Globus pallidus (tissue), 1 donor: ENCODE measurements around the gene HMG20B.
"Not testable (repeated sequence)": the region's sequence is repeated elsewhere in the genome, so short reads cannot be mapped to it uniquely, and the experiment has no call there.

Experiments
- DNase-seq: peaks from one replicate; pipeline ENCODE4 v3.0.0-alpha.2; 2015; ENCODE audit warnings: low spot score

HMG20B gene

DNA sequence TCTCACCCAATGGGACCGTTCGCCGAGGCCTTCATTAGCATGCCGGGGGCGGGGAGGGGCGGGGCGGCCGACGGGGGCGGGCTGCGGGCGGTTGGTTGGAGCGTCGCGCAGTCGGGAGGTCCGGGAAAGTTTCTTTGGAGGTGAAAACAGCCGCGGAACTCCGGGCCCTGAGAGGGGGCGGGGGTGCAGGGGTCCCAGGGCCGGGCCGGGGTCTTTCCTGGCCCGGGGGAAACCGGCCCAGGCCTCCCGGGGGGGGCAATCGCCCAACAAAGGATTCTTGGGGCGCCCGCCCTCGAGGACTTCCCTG lies at the start of gene HMG20B:
Gene HMG20B, plus strand, starts transcription at position 90 of the 307 bp plus-strand sequence. CDS start 366 bp downstream, outside the sequence.
- DNase-seq, result no peak

DNA sequence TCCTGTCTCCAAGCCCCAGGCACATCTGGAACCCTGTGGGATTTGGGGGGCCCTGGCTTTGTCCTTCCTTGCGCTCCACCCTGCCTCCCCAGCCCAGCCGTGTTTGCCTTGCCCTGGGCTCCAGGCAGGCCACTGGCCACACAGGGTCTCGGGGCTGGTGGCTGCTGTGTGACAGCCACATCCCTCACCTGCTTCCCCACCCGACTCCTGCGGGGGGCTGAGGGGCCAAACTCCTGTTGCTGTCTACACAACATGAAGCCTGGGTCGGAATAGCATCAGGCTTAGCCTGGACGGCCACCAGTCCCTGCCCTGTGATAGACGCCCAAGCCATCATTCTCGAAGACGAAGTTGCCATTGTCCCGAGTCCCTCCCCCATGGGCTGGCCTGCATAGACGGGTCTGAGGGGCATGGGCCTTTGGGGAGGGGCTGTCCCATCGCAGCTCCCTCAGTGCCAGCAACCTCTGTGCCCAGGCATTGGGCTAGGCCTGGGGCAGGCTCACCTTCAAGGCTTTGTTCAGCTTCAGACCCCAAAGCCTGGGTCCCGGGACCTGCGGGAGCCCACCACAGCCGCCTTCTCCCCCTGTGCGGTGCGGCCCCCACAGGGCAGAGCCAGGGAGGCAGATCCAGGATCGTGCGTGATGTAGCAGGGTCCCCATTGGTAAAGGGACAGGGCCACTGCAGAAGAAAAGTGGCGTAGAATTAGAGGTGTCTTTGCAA lies 49.2 kb upstream of the HMG20B start:
- no peak for DNase-seq

DNA sequence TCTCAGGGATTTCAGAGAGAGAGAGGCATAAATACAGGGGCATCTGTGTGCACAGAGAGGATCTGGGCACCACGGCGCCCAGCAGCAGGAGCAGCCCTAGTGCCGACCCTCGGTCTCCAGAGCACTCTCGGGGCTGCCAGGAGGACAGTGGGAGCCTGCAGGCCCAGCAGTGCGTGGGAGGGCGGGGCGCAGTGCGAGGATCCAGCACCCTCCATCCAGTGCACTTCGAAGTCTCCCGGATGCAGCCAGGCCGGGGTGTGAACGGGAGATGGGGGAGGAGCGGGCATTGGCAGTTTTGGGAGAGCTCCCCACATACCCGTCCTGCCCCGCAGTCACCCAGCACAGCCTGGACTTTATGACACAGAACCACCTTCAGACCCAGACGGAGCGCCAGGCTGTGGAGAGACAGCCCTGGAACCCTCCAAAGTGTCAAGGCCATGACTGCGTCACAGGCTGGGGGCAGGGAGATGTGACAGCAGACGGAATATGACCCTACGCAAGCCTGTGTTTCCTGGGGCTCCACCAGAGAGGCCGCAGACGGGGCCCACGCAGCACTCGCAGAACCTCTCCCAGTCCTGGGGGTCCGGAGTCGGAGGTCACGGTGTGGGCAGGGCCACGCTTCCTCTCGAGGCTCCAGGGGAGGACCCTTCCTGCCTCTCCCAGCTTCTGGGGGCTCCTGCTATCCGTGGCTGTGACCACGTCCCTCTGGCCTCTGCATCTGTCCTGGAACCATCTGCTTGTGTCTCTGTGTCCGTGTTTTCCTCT lies 48.5 kb upstream of the HMG20B start:
- no peak for DNase-seq

DNA sequence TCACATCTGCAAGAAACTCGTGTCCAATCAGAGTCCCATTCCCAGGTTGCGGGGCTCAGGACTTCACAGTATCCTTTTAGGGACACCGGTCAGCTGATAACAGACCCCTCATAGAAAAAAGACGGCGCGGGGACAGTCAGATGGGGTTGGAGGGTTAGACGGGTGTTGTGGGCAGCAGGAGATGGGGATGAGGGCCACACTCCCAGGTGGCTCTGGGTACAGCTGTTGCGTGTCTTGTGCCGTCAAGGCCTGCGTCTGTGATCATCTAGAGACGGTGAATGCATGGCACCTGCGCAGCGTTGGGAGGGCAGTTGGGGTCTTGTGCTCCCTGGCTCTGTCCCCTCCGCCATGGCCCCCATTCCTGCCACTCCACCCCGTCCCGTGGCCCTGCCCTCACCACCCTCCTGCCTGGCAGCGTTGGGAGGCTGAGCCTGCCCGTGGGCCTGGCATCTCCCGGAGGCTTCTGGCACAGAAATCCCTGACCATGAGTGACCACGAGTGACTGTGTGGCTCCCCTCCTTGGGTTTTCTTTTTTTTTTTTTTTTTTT lies 47.8 kb upstream of the HMG20B start:
- no peak for DNase-seq

DNA sequence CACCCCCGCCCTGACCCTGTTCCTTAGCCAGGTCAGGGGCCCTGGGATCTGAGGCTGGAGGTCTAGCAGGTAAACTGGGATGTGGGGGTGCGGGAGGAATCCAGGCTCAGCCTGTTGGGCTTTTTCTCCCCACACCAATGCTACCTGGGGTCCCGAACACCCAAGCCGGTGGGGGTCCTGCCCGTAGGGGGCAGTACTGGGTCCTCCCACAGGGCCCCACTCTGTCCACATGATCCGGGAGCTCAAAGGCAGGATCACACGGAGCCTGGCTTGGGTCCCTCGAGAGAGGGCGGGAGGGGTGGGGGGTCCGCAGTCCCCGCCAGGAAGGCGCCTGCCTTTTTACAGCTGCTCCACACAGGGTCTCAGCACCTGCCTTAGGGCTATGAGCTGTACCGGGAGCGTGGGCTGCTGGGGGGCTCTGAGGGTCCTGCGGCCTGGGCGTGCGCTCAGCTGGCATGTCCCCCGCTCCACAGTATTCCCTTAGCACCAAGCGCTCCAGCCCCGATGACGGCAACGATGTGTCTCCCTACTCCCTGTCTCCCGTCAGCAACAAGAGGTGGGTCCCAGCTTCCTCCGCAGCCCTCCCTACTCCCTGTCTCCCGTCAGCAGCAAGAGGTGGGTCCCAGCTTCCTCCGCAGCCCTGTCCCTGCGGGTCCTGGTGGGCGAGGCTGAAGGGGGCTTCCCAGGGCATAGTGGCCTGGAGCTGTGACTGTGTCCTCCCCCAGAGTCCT lies 46.1 kb upstream of the HMG20B start:
- DNase-seq, result no peak

DNA sequence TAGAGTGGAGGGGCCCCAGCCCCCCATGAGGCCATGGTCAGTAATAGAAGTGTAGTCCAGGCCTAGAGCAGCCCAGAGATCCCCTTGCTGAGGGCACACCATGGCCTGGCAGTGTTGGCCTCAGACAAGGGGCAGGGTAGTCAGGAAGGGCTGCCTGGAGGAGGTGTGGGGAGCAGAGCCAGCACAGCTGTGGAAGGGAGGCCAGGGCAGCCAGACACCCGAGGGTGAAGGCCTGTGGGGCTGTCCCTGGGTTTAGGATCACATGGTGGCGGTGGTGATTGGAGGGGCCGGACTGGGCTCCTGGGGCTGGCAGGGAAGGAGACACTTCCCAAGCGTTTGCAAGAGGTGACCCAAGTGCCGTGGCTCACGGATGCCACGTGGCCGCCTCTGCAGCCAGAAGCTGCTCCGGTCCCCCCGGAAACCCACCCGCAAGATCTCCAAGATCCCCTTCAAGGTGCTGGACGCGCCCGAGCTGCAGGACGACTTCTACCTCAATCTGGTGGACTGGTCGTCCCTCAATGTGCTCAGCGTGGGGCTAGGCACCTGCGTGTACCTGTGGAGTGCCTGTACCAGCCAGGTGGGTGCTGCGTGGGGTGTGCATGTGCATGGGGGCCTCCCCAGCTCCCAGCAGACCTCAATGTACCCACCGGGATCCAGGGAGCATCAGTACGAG lies 45.4 kb upstream of the HMG20B start:
- DNase-seq, result no peak

DNA sequence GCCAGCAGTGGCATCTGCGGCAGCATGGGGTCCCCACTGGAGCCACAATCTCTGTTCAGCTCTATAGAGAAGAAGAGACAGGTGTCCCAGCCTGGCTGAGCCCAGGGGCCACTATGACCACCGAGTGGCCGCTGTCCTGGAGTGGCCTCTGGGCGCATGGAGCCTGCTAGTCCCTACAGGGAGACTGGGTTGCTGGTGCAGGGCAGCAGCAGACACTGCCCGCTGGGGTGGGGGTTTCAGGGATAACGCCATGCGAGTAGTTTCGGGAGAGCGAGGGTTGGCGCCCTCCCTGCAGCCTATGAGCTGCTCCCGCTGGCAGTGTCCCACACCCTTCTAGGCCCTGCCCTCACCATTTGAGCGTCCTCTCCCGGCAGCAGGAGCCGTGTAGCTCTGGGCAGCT lies 44.7 kb upstream of the HMG20B start:
- DNase-seq, result no peak

DNA sequence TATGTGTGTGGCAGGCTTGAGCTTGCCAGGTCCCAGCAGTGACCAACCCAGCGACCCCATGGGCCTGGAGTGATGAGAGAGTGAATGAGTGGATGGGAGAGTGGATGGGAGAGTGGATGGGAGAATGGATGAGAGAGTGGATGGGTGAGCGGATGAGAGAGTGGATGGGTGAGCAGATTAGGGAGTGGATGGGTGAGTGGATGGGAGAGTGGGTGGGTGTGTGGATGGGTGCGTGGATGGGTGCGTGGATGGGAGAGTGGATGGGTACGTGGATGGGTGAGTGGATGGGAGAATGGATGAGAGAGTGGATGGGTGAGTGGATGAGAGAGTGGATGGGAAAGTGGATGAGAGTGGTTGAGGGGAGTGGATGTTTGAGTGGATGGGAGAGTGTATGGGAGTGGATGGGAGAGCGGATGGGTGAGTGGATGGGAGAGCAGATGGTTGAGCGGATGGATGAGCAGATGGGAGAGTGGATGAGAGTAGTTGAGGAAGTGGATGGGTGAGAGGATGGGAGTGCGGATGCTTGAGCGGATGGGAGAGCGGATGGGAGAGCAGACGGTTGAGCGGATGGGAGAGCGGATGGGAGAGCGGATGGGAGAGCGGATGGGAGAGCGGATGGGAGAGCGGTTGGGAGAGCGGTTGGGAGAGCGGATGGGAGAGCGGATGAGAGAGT lies 44.1 kb upstream of the HMG20B start:
- DNase-seq, result no peak

DNA sequence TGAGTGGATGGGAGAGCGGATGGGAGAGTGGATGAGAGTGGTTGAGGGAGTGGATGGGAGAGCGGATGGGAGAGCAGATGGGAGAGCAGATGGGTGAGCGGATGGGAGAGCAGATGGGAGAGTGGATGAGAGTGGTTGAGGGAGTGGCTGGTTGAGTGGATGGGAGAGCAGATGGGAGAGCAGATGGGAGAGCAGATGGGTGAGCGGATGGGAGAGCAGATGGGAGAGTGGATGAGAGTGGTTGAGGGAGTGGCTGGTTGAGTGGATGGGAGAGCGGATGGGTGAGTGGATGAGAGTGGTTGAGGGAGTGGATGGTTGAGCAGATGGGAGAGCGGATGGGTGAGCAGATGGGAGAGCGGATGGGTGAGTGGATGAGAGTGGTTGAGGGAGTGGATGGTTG lies 43.4 kb upstream of the HMG20B start:
- not testable (repeated sequence) for DNase-seq

DNA sequence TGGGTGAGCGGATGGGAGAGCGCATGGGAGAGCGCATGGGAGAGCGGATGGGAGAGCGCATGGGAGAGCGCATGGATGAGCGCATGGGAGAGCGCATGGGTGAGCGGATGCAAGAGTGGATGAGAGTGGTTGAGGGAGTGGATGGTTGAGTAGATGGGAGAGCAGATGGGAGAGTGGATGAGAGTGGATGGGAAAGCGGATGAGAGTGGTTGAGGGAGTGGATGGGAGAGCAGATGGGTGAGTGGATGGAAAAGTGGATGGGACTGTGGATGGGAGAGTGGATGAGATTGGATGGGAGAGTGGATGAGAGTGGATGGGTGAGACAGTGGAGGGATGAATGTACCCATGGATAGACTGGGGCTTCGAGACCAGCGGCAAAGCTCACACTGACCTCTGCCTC lies 42.4 kb upstream of the HMG20B start:
- no peak for DNase-seq

DNA sequence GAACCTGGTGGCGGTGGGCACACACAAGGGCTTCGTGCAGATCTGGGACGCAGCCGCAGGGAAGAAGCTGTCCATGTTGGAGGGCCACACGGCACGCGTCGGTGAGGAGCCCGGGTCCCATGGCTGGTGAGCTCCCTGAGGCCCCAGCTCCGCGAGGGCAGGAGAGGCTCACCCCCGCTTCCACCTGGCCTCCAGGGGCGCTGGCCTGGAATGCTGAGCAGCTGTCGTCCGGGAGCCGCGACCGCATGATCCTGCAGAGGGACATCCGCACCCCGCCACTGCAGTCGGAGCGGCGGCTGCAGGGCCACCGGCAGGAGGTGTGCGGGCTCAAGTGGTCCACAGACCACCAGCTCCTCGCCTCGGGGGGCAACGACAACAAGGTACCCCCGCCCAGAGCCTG lies 41.0 kb upstream of the HMG20B start:
- no peak for DNase-seq

DNA sequence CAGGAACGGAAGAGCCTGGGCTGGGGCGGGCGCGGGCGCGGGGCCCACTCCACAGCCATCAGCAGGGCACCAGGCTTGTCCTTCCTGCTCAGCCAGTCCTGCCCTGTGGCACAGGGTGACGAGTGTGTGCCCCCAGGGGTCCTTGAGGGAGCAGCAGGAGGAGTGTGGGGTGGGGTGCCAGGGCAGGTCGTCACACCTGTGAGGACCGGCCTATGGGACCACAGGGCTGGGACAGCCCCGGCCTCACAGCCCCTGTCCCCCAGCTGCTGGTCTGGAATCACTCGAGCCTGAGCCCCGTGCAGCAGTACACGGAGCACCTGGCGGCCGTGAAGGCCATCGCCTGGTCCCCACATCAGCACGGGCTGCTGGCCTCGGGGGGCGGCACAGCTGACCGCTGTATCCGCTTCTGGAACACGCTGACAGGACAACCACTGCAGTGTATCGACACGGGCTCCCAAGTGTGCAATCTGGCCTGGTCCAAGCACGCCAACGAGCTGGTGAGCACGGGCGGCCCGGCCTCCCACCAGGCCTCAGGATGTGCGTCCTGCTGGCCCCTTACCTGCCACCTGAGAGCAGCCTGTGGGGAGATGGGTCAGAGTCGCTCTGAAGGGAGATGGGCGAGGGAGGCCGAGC lies 40.5 kb upstream of the HMG20B start:
- DNase-seq, result no peak

DNA sequence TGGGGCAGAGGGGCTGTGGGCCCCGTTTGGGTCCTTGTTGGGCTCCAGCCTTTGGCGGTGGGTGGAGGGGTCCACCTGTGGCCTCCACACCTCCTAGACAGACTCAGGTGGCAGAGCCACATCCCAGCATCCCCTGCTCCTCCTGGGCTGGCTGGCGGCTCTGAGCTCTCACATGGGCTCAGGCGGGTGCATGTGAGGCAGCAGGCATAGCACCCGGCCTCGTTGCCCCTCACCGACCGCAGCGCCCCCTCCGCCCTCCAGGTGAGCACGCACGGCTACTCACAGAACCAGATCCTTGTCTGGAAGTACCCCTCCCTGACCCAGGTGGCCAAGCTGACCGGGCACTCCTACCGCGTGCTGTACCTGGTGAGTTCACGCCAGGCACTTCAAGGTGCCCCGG lies 39.7 kb upstream of the HMG20B start:
- no peak for DNase-seq

DNA sequence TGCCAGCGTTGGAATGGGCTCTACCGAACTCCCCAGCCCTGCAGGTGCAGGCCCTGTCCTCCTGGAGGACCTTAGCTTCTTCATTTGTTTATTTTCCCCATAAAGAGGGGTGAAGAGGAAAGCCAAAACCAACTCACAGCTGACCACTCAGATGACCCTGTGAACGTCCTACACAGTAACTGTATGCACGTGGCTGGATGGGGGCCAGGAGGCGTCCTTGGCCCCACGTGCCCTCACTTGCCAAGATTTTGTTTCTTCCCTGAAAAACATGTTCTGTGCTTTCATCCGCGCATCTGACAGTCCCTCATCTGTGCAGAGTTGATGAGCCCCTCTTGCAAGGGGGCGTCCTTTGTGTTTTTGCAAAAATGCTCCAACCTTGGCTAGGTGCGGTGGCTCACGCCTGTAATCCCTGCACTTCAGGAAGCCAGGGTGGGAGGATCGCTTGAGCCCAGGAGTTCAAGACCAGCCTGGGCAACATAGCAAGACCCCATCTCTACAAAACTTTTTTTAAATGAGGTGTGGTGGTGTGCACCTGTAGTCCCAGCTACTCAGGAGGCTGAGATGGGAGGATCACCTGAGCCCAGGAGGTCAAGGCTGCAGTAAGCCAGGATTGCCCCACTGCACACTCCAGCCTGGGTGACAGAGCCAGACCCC lies 39.1 kb upstream of the HMG20B start:
- DNase-seq, result no peak

DNA sequence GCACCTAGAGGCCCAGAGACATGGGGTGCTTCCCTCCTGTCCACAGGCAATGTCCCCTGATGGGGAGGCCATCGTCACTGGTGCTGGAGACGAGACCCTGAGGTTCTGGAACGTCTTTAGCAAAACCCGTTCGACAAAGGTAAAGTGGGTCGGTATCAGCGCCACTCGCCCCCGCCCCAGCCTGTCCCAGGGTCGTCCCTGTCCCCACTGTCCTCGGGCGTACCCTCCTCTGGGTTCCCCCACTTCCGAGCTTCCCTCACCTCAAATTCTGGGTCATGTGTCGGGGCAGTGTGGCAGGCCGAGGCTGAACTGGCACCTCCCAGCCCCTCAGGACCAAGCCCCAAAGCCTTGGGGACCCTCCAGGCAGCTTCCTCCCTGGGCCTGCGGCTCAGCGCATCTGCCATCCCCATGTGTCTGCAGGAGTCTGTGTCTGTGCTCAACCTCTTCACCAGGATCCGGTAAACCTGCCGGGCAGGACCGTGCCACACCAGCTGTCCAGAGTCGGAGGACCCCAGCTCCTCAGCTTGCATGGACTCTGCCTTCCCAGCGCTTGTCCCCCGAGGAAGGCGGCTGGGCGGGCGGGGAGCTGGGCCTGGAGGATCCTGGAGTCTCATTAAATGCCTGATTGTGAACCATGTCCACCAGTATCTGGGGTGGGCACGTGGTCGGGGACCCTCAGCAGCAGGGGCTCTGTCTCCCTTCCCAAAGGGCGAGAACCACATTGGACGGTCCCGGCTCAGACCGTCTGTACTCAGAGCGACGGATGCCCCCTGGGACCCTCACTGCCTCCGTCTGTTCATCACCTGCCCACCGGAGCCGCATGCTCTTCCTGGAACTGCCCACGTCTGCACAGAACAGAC lies 38.1 kb upstream of the HMG20B start:
- DNase-seq, result no peak

DNA sequence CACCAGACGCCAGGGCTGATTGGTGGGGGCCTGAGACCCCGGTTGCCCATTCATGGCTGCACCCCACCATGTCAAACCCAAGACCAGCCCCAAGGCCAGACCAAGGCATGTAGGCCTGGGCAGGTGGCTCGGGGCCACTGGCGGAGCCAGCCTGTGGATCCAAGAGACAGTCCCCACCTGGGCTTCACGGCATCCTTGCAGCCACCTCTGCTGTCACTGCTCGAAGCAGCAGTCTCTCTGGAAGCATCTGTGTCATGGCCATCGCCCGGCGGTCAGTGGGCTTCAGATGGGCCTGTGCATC lies 37.6 kb upstream of the HMG20B start:
- no peak for DNase-seq

DNA sequence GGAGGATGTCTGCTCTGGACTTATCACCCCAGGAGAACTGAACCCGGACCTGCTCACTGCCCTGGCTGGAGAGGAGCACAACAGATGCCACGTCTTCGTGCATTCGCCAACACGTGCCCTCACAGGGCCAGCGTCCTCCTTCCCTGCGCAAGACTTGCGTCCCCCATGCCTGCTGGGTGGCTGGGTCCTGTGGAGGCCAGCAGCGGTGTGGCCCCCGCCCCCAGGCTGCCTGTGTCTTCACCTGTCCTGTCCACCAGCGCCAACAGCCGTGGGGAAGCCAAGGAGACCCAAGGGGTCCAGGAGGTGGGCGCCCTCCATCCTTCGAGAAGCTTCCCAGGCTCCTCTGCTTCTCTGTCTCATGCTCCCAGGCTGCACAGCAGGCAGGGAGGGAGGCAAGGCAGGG lies 37.2 kb upstream of the HMG20B start:
- DNase-seq, result no peak

DNA sequence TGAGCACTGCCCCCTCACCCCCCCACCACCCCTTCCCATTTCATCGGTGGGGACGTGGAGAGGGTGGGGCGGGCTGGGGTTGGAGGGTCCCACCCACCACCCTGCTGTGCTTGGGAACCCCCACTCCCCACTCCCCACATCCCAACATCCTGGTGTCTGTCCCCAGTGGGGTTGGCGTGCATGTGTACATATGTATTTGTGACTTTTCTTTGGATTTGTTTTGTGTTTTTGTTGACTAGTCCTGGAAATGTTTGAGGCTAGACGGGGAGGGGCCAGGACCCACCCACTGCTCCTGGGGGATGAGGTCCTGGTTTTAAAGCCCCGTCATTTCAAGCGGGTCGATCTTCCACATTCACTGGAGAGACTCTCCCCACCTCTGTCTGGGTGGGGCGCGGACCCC lies 36.8 kb upstream of the HMG20B start:
- DNase-seq, result no peak

DNA sequence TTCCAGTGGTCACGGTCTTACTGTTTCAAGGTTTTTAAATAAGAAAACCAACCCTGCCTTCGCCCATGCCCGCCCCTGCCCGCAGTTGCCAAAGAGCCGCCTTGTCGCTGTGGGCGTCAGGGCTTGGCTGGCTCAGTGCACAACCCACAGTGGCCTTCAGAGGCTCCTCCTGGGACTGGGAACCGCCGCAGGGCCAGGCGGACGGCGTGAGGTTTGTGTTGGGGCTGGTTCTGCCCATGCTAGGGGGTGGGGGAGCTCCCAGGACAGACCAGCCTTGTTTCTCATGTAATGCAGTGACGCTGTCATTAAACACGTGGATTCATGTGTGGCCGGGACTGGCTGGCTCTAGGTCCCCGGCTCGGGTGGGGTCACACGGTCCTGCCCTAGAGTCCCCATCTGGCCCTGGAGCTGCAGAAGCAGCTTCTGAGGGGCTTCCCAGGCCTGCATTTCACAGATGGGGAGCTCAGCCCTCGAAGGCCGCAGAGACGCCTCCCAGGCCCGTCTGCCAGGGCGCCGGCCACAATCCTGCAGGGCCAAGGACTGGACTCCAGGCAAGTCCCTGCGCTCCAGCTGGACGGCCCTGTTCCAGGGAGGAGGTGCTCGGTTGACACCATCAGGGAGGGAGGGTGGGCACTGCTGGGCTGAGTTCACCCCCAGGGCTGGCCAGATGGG lies 36.2 kb upstream of the HMG20B start:
- DNase-seq, result peak; percentile 86

DNA sequence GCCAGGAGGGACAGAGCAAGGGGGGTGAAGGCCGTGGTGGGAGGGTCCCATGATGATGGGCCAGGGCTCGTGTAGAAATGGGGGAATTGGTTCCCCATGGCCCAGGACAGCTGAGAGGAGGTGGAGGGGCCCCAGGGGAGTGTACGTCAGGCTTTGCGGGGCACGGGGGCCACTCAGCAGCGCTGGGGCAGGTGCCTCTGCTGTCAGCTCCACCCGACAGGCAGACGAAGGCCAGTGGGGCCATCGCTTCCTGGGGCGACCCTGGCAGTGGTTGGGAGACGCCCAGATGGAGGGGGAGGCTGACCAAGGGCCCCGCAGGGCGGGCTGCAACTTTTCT lies 35.7 kb upstream of the HMG20B start:
- DNase-seq, result no peak
